ENCODE measurements around the gene IQGAP3.
"Not testable (repeated sequence)": the region's sequence is repeated elsewhere in the genome, so short reads cannot be mapped to it uniquely, and the experiment has no call there.

Gene IQGAP3

GRCh38 chr1:156592910-156593660 lies 20.7 kb upstream of the IQGAP3 start:
- DNase-seq, result no peak

- no peak for DNase-seq
Measured at GRCh38 chr1:156592158-156592909, 20.0 kb upstream of the IQGAP3 start.

- DNase-seq, result peak; percentile 77 to 91 (median 79)
Measured at GRCh38 chr1:156591432-156592157, 19.2 kb upstream of the IQGAP3 start, which contains the start of gene NAXE. NAXE (plus strand) TSS chr1:156591776; CDS start chr1:156591805, 29 bp downstream.

- DNase-seq, result no peak
Measured at GRCh38 chr1:156591181-156591431, 18.7 kb upstream of the IQGAP3 start.

GRCh38 chr1:156590326-156591180 lies 18.2 kb upstream of the IQGAP3 start:
- no peak for DNase-seq

GRCh38 chr1:156589546-156589945 lies 17.2 kb upstream of the IQGAP3 start:
- DNase-seq, result no peak

- DNase-seq, result not testable (repeated sequence)
Measured at GRCh38 chr1:156587927-156588326, 15.6 kb upstream of the IQGAP3 start.

- no peak for DNase-seq
Measured at GRCh38 chr1:156586892-156587477, 14.6 kb upstream of the IQGAP3 start.

GRCh38 chr1:156586323-156586722 lies 14.0 kb upstream of the IQGAP3 start:
- DNase-seq, result no peak

GRCh38 chr1:156584813-156585212 lies 12.4 kb upstream of the IQGAP3 start:
- no peak for DNase-seq

GRCh38 chr1:156583821-156584622 lies 11.7 kb upstream of the IQGAP3 start:
- DNase-seq, result peak; percentile 89 to 91 (median 89)

GRCh38 chr1:156582388-156583017 lies 10.1 kb upstream of the IQGAP3 start:
- DNase-seq, result no peak

- no peak for DNase-seq
Measured at GRCh38 chr1:156581661-156582387, 9.5 kb upstream of the IQGAP3 start.

- DNase-seq, result no peak
Measured at GRCh38 chr1:156579472-156579871, 7.1 kb upstream of the IQGAP3 start, which contains the start of gene TTC24. TTC24 (plus strand) TSS chr1:156579723; CDS start chr1:156581365, 1,642 bp downstream.

GRCh38 chr1:156578055-156578454 lies 5.7 kb upstream of the IQGAP3 start:
- DNase-seq, result no peak

GRCh38 chr1:156577550-156577949 lies 5.2 kb upstream of the IQGAP3 start:
- no peak for DNase-seq

GRCh38 chr1:156574039-156574633 lies 1.8 kb upstream of the IQGAP3 start:
- no peak for DNase-seq

GRCh38 chr1:156572663-156573018 lies 276 bp upstream of the IQGAP3 start:
- no peak for DNase-seq

GRCh38 chr1:156571261-156571852 lies 1.0 kb downstream of the IQGAP3 start:
- DNase-seq, result peak; percentile 74 to 86 (median 80)

Data from suppressor macrophage treated with lipopolysaccharide for 1 hour (primary cell).